PFSK-1 (cell line): ENCODE measurements around the gene RNF224.

ENCODE experiments used
- FOXP2 ChIP-seq: optimal IDR thresholded peaks from 2 replicates; pipeline ENCODE3; 2011; ENCODE audit warnings: borderline replicate concordance, control low read depth, inconsistent platforms; ENCODE audit not compliant: insufficient read depth; ENCODE audit errors: extremely low read length, extremely low read depth
- POLR2AphosphoS5 ChIP-seq: IDR thresholded peaks from 2 replicates; pipeline ENCODE4 v1.6.1; 2012; ENCODE audit warnings: low read depth, mild to moderate bottlenecking, control low read depth, low read length, moderate library complexity
- REST ChIP-seq, 2 experiments: IDR thresholded peaks; 2 replicates each; pipeline versions ENCODE4 v1.6.1 to v1.8.0; 2011 to 2012; ENCODE audit warnings: low read depth in 2 of 2, low read length in 2 of 2, control low read depth in 1 of 2, inconsistent platforms in 1 of 2, mild to moderate bottlenecking in 1 of 2, moderate library complexity in 1 of 2; ENCODE audit not compliant: insufficient read depth in 1 of 2
- SIN3A ChIP-seq: IDR thresholded peaks from 2 replicates; pipeline ENCODE4 v1.6.1; 2012; ENCODE audit warnings: mild to moderate bottlenecking, low read length, moderate library complexity, borderline replicate concordance; ENCODE audit not compliant: insufficient read depth
- TAF1 ChIP-seq: IDR thresholded peaks from 2 replicates; pipeline ENCODE4 v1.6.1; 2012; ENCODE audit warnings: low read length, control low read depth, borderline replicate concordance; ENCODE audit not compliant: insufficient read depth

GRCh38 chr9:137276473-137277328 is 49.4 kb downstream of the RNF224 start:
- TF ChIP-seq POLR2AphosphoS5 = no peak
- no peak for TF ChIP-seq SIN3A
- no peak for TF ChIP-seq REST (IDR thresholded peaks at IDR 0.05; ENCODE audit: insufficient read depth in 1 of 2, low read depth in 2 of 2, low read length in 2 of 2)
- TF ChIP-seq TAF1 = no peak
- TF ChIP-seq FOXP2 = no peak
